Pulmonary artery endothelial cell (primary cell): ENCODE results near the gene RNF26. TPM values are rescaled to one million over a fixed set of nuclear protein-coding genes. Genes with fewer than 3 reads are reported as not detected.
"Not testable (repeated sequence)": the region's sequence is repeated elsewhere in the genome, so short reads cannot be mapped to it uniquely, and the experiment has no call there.

Source experiments
- DNase-seq: peaks from one replicate; pipeline ENCODE4 v3.0.0-alpha.2; 2011; ENCODE audit warnings: low read depth, low spot score
- total RNA-seq: library from RNA; depleted of rRNA; stranded (reverse); fragments of >200 nt; gene quantifications from 2 replicates; pipeline ENCODE4 v1.2.3, GENCODE V29; 2014

RNF26 gene
- total RNA-seq, 1 donor from 2014 or later, result 4.4 TPM

DNA sequence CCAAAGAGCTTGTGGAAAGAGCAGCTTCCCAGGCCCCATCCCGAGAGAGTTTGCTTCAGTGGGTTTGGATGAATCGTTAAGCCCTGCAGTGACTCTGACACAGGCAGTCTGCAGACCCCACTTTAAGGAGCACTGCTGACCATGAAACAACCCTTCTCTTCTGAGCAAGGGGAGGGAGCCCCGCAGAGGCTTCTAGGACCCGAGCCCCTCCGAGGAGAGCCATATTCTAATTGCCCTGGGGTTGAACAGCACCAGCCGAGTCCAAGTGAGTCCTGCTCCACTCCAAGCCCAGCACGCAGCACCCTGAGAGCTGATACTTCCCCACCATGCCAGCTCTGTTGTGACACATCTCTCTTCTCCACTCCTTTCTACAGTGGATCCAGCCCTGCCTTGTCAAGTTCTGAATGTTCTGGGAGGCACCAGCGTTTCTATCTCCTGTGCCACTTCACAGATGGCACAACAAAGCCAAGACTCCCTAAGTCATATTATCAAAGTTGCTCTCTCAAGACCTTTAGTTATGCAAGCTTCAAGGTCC, 36.8 kb downstream of the RNF26 start:
- DNase-seq, result no peak

DNA sequence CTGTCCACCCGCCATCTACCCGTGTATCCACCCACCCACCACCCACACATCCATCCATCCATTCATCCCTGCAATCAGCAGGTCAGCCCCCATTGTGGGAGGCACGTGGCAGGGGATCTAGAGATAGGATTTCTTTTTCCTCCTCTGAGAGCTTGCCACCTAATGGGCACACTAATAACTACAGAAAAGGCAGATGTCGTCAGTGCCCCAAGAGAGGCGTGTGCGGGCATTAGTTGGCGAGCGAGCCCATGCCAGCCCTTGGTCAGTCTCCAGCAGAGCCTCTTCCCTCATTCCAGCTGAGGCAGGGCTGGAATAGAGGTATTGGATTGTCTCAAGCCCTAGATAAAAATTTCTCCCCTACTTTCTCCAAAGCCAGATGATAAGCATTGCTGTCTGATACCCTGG, 37.5 kb downstream of the RNF26 start:
- DNase-seq, result no peak

GRCh38 chr11:119372260-119373058, 38.1 kb downstream of the RNF26 start:
- DNase-seq, result no peak

DNA sequence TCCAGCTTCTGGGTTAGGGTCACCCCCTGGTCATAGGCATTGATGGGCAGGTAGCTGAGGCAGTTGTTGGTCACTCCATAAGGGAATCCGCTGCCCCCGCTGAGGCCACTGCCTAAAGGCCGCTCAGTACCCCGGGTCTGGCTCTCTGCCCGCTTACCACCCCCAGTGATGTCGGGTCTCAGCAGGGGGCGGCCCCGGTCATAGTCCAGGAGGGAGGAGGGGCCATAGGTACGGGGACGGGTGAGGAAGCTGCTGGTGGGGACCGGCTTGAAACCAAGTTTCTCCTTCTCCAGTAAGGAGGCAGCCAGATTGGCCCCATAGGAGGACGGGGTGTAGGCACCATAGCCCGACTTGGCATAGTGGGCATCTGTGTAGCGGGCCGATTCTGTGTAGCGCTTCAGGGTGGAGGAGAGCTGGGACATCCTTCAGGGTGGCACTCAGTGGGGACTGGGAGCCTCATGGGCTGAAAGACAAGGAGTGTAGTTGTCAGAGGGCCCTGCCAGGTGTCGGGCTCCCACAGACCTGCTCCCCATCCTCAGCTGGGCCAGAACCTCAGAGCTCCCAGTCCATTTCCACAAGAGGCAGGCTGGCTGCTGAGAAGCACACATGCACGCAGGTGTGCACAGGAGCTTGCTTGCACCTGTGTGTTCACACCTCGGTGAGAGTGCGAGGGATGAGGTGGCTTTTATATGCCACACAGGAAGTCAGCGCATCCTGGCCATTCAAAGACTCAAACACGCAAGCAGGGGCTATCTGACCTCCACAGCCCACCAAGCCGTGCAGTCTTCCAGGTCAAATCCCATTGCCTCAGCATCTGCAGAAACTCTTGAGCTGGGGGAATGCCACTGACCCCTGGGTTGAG, 39.0 kb downstream of the RNF26 start:
- no peak for DNase-seq

- peak; percentile 43 for DNase-seq
These were observed 39.7 kb downstream of the RNF26 start for GRCh38 chr11:119373921-119374631.

- no peak for DNase-seq
These were observed 40.5 kb downstream of the RNF26 start for GRCh38 chr11:119374632-119375336.

- no peak for DNase-seq
These were observed 41.2 kb downstream of the RNF26 start for GRCh38 chr11:119375337-119376196.

DNA sequence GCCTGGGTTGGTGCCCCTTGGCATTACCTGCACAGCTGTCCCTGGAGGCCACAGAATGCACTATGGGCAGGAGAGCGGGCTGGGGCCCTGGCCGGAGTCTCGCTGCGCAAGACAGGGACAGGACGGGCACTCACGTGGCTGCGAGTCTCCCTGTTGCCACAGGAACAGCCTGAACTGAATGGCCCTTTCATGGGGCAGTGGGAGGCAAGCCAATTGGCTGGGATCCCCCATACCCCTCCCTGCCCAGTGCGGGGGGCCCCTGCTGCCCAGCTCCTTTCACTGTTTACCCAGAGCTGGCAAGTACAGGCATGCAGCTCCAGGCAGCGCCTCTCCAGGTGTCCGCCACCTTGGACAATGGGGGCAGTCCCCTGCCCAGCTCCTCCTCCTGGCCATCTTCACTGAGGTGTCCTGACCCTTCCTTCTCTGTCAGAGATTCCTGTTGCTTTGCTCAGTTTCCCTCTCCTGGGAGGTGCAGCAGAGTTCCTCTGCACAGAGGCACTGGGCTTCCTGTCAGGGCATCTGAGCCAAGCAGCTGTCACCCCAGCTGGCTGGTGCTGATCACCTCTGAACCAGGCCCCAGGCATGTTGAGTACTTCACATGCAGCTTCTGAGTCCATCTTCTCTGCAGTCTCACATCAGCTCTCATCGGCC, 42.0 kb downstream of the RNF26 start:
- DNase-seq, result no peak

DNA sequence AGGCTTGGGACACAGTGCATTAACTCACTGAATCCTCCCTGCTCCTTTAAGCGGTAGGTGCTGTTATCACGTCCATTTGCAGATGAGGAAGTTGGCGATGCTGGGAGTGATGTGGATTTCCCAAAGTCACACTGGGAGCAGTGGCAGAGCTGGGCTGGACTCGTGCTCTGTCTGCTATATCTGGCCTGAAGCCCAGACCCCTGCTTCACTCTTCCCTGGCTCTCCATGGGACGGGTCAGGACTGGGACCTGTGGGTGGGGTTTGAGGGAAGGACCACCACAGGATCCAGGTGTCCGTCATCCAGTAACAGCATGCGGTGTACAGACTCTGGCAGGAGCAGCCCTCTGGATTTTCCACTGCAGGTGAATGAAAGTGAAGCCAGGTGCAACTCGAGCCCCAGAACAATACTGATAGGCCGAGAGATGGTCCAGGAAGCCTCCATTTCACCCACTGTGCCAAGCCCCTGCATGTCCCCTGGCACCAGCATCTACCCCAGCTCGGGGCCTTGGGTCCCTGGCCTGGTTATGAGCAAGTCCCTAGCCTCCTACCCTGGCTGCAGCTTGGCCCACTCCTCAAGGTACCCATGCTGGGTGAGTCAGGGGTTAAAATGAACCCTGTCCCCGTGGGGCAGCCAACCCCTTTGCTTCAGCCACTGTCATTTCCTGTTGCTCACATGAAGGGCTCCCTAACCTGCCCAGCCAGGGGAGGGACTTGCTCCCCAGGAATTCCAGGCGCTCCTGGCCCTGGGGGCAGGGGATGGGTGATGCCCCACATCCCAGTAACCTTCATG, 43.0 kb downstream of the RNF26 start:
- no peak for DNase-seq

DNA sequence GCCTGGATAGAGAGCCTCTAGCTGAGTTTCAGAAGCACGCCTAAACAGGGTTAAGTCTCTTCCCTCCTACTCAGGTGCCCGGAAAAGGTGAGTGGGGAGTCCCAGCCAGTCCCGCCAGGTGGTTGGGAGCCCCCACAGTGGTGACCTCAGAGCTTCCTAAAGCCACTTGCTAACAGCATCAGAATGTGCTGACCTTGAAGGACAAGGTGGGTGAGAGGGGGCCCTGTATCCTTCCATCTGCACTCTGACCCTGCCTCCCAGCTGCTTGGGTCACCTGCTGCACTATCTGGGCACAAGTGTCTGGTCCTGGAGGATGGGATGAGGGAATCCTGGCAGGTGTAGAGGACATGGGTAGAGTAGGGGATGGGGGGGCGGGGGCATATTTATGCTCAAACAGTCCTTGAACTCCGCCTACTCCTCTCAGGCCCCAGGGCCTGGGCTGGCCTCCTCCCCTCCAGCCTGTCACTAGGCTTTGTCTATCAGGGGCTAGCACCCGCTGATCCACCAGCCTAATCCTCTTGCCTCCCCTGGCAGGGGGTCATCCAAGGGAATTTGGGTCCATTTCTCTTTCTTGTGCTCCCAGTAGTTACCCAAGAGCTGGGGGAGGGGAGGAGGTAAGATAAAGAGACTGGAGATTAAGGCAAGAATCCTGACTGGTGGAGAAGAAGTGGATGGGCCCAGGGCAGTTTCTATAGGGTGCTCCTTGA, 43.8 kb downstream of the RNF26 start:
- DNase-seq, result no peak

GRCh38 chr11:119378851-119379465, 44.6 kb downstream of the RNF26 start:
- no peak for DNase-seq

GRCh38 chr11:119380160-119380826, 46.0 kb downstream of the RNF26 start:
- DNase-seq, result no peak

GRCh38 chr11:119380827-119381180, 46.5 kb downstream of the RNF26 start:
- no peak for DNase-seq

GRCh38 chr11:119381181-119381988, 47.1 kb downstream of the RNF26 start, which contains the start of gene USP2:
TSS of gene USP2 (minus strand) at chr11:119381690. CDS start at chr11:119373480, 8,210 bp downstream.
- peak; percentile 83 for DNase-seq

DNA sequence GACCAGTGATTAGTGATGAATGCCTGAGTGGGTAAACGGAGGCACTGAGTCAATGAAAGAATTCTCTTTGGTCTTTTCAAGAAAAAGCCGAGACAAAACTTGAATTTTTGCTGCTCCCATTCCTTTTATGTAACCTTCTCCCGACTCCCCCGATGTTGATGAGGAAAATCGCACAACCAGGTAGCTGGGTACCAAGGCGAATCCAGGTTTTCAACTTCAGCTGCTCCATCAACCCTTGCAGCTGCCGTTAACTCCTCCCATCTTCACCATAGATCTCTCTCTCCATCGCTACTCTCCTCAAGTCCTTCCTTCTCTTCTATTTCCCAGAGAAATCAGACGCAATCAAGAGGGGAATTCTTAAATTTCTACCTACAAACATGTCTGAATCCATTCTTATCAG, 47.8 kb downstream of the RNF26 start:
- no peak for DNase-seq

DNA sequence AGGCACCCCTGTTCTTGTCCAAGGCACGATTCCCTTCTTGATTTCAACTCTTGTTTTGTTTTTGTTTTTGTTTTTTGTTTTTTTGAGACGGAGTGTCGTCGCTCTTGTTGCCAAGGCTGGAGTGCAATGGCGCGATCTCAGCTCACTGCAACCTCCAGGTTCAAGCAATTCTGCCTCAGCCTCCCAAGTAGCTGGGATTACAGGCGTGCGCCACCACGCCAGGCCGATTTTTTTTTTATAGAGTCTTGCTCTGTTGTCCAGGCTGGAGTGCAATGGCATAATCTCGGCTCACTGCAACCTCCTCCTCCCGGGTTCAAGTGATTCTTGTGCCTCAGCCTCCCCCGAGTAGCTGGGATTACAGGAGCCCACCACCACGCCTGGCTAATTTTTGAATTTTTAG, 48.2 kb downstream of the RNF26 start:
- DNase-seq, result not testable (repeated sequence)
